Endodermal cell (in vitro differentiated cells): ENCODE measurements around the gene BACH2. TPM values are rescaled to one million over a fixed set of nuclear protein-coding genes. Genes with fewer than 3 reads are reported as not detected.

Experiments used
- DNase-seq: peaks from one replicate; pipeline ENCODE4 v3.0.0-alpha.2; 2017
- H3K27ac ChIP-seq: 2 replicates; pipeline ENCODE4 v1.5.1; 2013; ENCODE audit warnings: mild to moderate bottlenecking, low read depth, low read length, moderate library complexity
- H3K27me3 ChIP-seq: 2 replicates; pipeline ENCODE4 v1.6.1; 2013; ENCODE audit warnings: mild to moderate bottlenecking, low read length, moderate library complexity; ENCODE audit not compliant: insufficient read depth, control insufficient read depth, poor library complexity, severe bottlenecking
- H3K36me3 ChIP-seq: 2 replicates; pipeline ENCODE4 v1.7.0; 2013; ENCODE audit warnings: mild to moderate bottlenecking, low read length, moderate library complexity; ENCODE audit not compliant: control insufficient read depth, insufficient read depth
- H3K4me1 ChIP-seq: one replicate; pipeline ENCODE4 v1.7.0; 2013; ENCODE audit warnings: low read length; ENCODE audit not compliant: control insufficient read depth, insufficient read depth
- H3K4me3 ChIP-seq: 2 replicates; pipeline ENCODE4 v1.5.1; 2013; ENCODE audit warnings: mild to moderate bottlenecking, low read length, moderate library complexity
- H3K9ac ChIP-seq: 2 replicates; pipeline ENCODE4 v1.6.1; 2013; ENCODE audit warnings: mild to moderate bottlenecking, low read length, moderate library complexity; ENCODE audit not compliant: poor library complexity, severe bottlenecking; ENCODE audit errors: extremely low read depth
- H3K9me3 ChIP-seq: 2 replicates; pipeline ENCODE4 v1.6.1; 2013; ENCODE audit warnings: mild to moderate bottlenecking, low read length, moderate library complexity; ENCODE audit not compliant: control insufficient read depth
- H3K27ac Mint-ChIP-seq: 2 replicates; pipeline ENCODE4 v1.8.0; 2020; ENCODE audit warnings: mixed read lengths
- H3K27me3 Mint-ChIP-seq: 2 replicates; pipeline ENCODE4 v1.8.0; 2021; ENCODE audit warnings: mild to moderate bottlenecking, mixed read lengths; ENCODE audit not compliant: insufficient read depth
- H3K36me3 Mint-ChIP-seq: 2 replicates; pipeline ENCODE4 v1.8.0; 2020; ENCODE audit warnings: low read depth, mixed read lengths
- H3K4me1 Mint-ChIP-seq: 2 replicates; pipeline ENCODE4 v1.8.0; 2020; ENCODE audit warnings: mixed read lengths
- H3K4me3 Mint-ChIP-seq: 2 replicates; pipeline ENCODE4 v1.8.0; 2020; ENCODE audit warnings: mild to moderate bottlenecking, moderate library complexity, mixed read lengths
- H3K9me3 Mint-ChIP-seq: 2 replicates; pipeline ENCODE4 v1.8.0; 2020; ENCODE audit warnings: mild to moderate bottlenecking, mixed read lengths
- CTCF ChIP-seq: fragments of 200-600 bp; sonication (generic); conservative IDR thresholded peaks from 2 replicates; pipeline ENCODE4 v1.5.0; 2021; ENCODE audit warnings: antibody characterized with exemption, mild to moderate bottlenecking
- WGBS, 2 experiments: methylation state at CpG; one replicate each; pipeline versions ENCODE4 v1.1.5 to v1.1.7; 2013; ENCODE audit warnings: missing lambda C conversion rate in 2 of 2, mixed read lengths in 1 of 2; ENCODE audit not compliant: insufficient coverage in 1 of 2, insufficient read length in 1 of 2; 5-methylcytosine and 5-hydroxymethylcytosine counted together
- total RNA-seq, 2 donors: library from RNA; stranded (reverse); fragmentation: NEBNext Ultra II Directional in 1 of 2; extraction: Animal tissue kit (Norgen Biotek cat#: 25700) in 1 of 2; gene quantifications; 2 replicates in 1 of 2; 3 replicates in 1 of 2; pipeline ENCODE4 v1.2.1, GENCODE V29; 2021

Gene BACH2
- total RNA-seq, 2 donors from 2014 or later: 11.0 to 22.3 TPM

- peaks cover 2% of the 10 kb centered on the region for H3K4me1 Mint-ChIP-seq
- no peak overlapping the region for H3K27ac Mint-ChIP-seq
- H3K4me3 ChIP-seq: no peak overlapping the region
- no peaks in the 10 kb centered on the region for H3K4me1 ChIP-seq
- DNase-seq: no peak
- no peak overlapping the region for H3K27ac ChIP-seq
- peaks cover 5% of the 10 kb centered on the region for H3K36me3 ChIP-seq
- no peak for TF ChIP-seq CTCF
- no peaks in the 10 kb centered on the region for H3K9me3 Mint-ChIP-seq
- H3K27me3 ChIP-seq: no peaks in the 10 kb centered on the region
- 94 to 100% methylated on average over 4 to 8 of the region's 8 CpGs for WGBS, 2 experiments
- no peak overlapping the region for H3K4me3 Mint-ChIP-seq
- no peak overlapping the region for H3K9ac ChIP-seq
- peaks cover 5% of the 10 kb centered on the region for H3K36me3 Mint-ChIP-seq
- no peaks in the 10 kb centered on the region for H3K9me3 ChIP-seq
- H3K27me3 Mint-ChIP-seq: no peaks in the 10 kb centered on the region
Measured at GRCh38 chr6:89999945-90000825, 296.5 kb downstream of the BACH2 start.

GRCh38 chr6:89999154-89999553 is 297.5 kb downstream of the BACH2 start:
- no peaks in the 10 kb centered on the region for H3K9me3 ChIP-seq
- Mint-ChIP-seq H3K4me3 (no peak overlapping the region), H3K27me3 (no peaks in the 10 kb centered on the region), H3K4me1 (no peaks in the 10 kb centered on the region), H3K27ac (no peak overlapping the region), H3K9me3 (no peaks in the 10 kb centered on the region), H3K36me3 (peaks cover 2% of the 10 kb centered on the region)
- H3K9ac ChIP-seq: no peak overlapping the region
- no peak for DNase-seq
- TF ChIP-seq CTCF: no peak
- no peaks in the 10 kb centered on the region for H3K4me1 ChIP-seq
- peaks cover 5% of the 10 kb centered on the region for H3K36me3 ChIP-seq
- WGBS, 2 experiments: 77 to 96% methylated on average over 2 to 4 of the region's 4 CpGs
- no peak overlapping the region for H3K4me3 ChIP-seq
- H3K27ac ChIP-seq: no peak overlapping the region
- no peaks in the 10 kb centered on the region for H3K27me3 ChIP-seq

- Histone ChIP-seq H3K9ac (no peak overlapping the region), H3K36me3 (no peaks in the 10 kb centered on the region), H3K4me3 (no peak overlapping the region), H3K9me3 (no peaks in the 10 kb centered on the region), H3K27ac (no peak overlapping the region), H3K4me1 (no peaks in the 10 kb centered on the region), H3K27me3 (no peaks in the 10 kb centered on the region)
- Mint-ChIP-seq H3K36me3 (peaks cover 2% of the 10 kb centered on the region), H3K4me3 (no peak overlapping the region), H3K9me3 (no peaks in the 10 kb centered on the region), H3K27ac (no peak overlapping the region), H3K27me3 (no peaks in the 10 kb centered on the region), H3K4me1 (no peaks in the 10 kb centered on the region)
- 91 to 96% methylated on average over 4 to 6 of the region's 6 CpGs for WGBS, 2 experiments
- no peak for DNase-seq
- TF ChIP-seq CTCF: no peak
Measured at GRCh38 chr6:89997456-89998445, 298.9 kb downstream of the BACH2 start.
